Right lobe of liver (tissue), 6 donors: Measurements from ENCODE around the gene SERTAD4. TPM values are rescaled to one million over a fixed set of nuclear protein-coding genes. Genes with fewer than 3 reads are reported as not detected.

Experiments
- ATAC-seq, 4 donors: fragments of 200-7000 bp; cut with Tn5 transposase; one replicate each; pipeline ENCODE4 v1.9.1; 2020; ENCODE audit warnings: mild to moderate bottlenecking in 4 of 4, moderate library complexity in 4 of 4
- DNase-seq, 3 donors: peaks; one replicate each; pipeline ENCODE4 v3.0.0-alpha.2; 2020
- H3K27ac ChIP-seq, 3 donors: fragments of 200-600 bp; one replicate each; pipeline ENCODE4 v1.8.0; 2022
- H3K27me3 ChIP-seq, 2 donors: fragments of 200-600 bp; one replicate each; pipeline ENCODE4 v1.8.0; 2022
- H3K36me3 ChIP-seq, 4 donors: fragments of 200-600 bp; sonication (generic) in 1 of 4; one replicate each; pipeline versions ENCODE4 v1.5.1 to v1.8.0; 2017 to 2022; ENCODE audit warnings: control low read depth in 1 of 4
- H3K4me1 ChIP-seq, 4 donors: fragments of 200-600 bp; sonication (generic) in 1 of 4; one replicate each; pipeline versions ENCODE4 v1.5.1 to v1.8.0; 2017 to 2022; ENCODE audit warnings: control low read depth in 1 of 4
- H3K4me3 ChIP-seq, 3 donors: fragments of 200-600 bp; one replicate each; pipeline ENCODE4 v1.8.0; 2022
- H3K9me3 ChIP-seq, 4 donors: fragments of 200-600 bp; sonication (generic) in 1 of 4; one replicate each; pipeline versions ENCODE4 v1.5.1 to v1.8.0; 2017 to 2022; ENCODE audit warnings: control low read depth in 1 of 4
- POLR2A ChIP-seq: fragments of 450-650 bp; IDR thresholded peaks from one replicate; pipeline ENCODE4 v1.6.1; 2017; ENCODE audit warnings: antibody characterized with exemption, mild to moderate bottlenecking
- WGBS: methylation state at CpG from one replicate; pipeline ENCODE4 v1.1.6; 2018; ENCODE audit warnings: low coverage, low lambda C conversion rate; ENCODE audit not compliant: insufficient coverage; ENCODE audit errors: missing lambda C conversion rate; 5-methylcytosine and 5-hydroxymethylcytosine counted together
- intact Hi-C, 2 donors: fragments of 100-400 bp; cut with DNase I; formaldehyde crosslinking; loops; one replicate each; pipeline versions ENCODE4 v1.11.2 to v1.14.1; 2022
- total RNA-seq, 6 experiments: library from RNA; depleted of rRNA in 2 of 6; stranded (reverse); fragments of >200 nt in 2 of 6; fragmentation: NEBNext Ultra II Directional in 3 of 6; extraction: Animal tissue kit (Norgen Biotek cat#: 25700) in 3 of 6; gene quantifications; one replicate each; pipeline versions ENCODE4 v1.1.0 to v1.2.4, GENCODE V29; 2016 to 2023
- TF ChIP-seq, protein P1 (sequence below), 4 donors: fragments of 200-600 bp in 3 of 4; fragments of 450-650 bp in 1 of 4; IDR thresholded peaks; one replicate each; pipeline versions ENCODE4 v1.5.1 to v1.8.0; 2016 to 2022; ENCODE audit warnings: antibody characterized with exemption in 4 of 4, mild to moderate bottlenecking in 2 of 4
- donor health status: DM: no; HTN: yes; CAD: no.
- donor health status: DM: no; HTN: no; CAD: no.
- donor health status: DM: no; HTN: no; CAD: no.
- donor health status: DM: no; HTN: yes; CAD: no.
- donor health status: DM: no; HTN: yes; CAD: no.

SERTAD4 gene
- total RNA-seq, 6 experiments from 2014 or later: not detected

DNA sequence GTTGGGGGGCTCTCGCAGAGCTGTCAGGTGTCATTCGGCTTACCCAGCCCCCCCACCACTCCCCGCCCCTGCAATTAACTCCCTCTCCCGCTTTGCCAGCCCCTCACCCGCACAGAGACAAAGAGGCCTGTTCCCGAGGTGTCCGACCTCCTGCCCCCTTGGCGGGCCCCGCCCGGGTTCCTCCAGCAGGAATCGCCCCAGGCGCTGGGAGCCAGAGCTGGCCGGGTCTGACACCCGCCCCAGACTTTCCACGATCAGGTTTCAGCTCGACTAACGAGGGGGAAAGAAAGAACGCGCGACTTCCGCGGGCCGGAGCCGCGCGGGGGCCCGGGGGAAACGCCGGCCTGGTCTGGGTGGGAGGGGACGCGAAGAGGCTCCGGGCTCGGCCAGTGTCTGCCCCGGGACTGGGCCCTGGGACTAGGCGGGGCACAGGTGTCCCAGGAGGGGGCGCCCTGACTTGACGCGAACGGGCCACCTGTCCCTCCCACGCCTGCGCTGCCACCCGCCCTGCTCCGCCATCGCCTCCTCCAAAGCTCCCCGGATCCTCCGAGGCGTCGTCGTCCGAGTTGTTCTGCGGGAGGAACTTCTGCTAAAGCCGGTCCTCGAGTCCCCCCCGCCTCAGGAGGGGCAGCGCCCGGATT, 59.8 kb downstream of the SERTAD4 start:
- no peak overlapping the region for H3K27ac ChIP-seq
- intact Hi-C loops: loop anchor here in 1 of 2 donors (10.0 kb wide), 1 partner anchor 158 kb away; no protein-coding TSS in a partner anchor
- peaks cover 0 to 11% (median 0%) of the 10 kb centered on the region in 4 donors for H3K4me1 ChIP-seq
- H3K36me3 ChIP-seq: no peaks in the 10 kb centered on the region
- DNase-seq (peak in 2 of 3 donors; percentile 61 to 63), ATAC-seq (peak; percentile 78 to 94 (median 82))
- TF ChIP-seq POLR2A: no peak
- TF ChIP-seq, protein P1, sequence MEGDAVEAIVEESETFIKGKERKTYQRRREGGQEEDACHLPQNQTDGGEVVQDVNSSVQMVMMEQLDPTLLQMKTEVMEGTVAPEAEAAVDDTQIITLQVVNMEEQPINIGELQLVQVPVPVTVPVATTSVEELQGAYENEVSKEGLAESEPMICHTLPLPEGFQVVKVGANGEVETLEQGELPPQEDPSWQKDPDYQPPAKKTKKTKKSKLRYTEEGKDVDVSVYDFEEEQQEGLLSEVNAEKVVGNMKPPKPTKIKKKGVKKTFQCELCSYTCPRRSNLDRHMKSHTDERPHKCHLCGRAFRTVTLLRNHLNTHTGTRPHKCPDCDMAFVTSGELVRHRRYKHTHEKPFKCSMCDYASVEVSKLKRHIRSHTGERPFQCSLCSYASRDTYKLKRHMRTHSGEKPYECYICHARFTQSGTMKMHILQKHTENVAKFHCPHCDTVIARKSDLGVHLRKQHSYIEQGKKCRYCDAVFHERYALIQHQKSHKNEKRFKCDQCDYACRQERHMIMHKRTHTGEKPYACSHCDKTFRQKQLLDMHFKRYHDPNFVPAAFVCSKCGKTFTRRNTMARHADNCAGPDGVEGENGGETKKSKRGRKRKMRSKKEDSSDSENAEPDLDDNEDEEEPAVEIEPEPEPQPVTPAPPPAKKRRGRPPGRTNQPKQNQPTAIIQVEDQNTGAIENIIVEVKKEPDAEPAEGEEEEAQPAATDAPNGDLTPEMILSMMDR (IDR thresholded peaks at IDR 0.05): peak in 3 of 4 donors; percentile 26 to 42 (median 34)
- peaks cover 0 to 5% of the 10 kb centered on the region in 2 donors for H3K27me3 ChIP-seq
- no peaks in the 10 kb centered on the region for H3K9me3 ChIP-seq
- peak overlapping the region in 2 of 3 donors; percentile 31 to 40 for H3K4me3 ChIP-seq
- 2% methylated on average over 12 of the region's 56 CpGs for WGBS

DNA sequence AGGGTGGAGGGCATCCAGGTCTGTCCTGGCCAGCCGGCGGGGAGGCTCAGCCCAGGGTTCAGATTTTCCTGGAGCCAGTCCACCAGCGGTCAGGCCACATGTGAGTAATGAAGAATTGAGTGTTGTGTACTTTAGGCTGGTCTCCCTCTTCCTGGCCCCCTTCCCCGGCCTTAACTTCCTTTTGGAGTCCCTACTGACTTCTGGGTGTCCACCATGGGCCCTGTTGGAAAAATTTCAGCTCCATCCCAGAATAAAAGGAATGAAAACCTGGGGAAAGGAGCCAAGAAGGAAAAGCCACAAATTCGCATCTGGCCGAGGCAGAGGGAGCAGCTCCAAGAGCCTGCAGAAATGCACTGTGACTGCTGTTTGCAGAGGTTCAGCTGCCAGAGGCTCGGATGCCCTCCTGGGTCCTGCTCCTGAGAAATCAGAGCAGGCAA, 60.6 kb downstream of the SERTAD4 start:
- H3K27me3 ChIP-seq: peaks cover 0 to 5% of the 10 kb centered on the region in 2 donors
- peak in 1 of 4 donors; percentile 17 for ATAC-seq
- TF ChIP-seq POLR2A: no peak
- intact Hi-C loops: loop anchor here in 1 of 2 donors (10.0 kb wide), 1 partner anchor 158 kb away; no protein-coding TSS in a partner anchor
- WGBS: 74% methylated on average over 7 of the region's 7 CpGs
- H3K27ac ChIP-seq: no peak overlapping the region
- peaks cover 0 to 11% (median 0%) of the 10 kb centered on the region in 4 donors for H3K4me1 ChIP-seq
- no peaks in the 10 kb centered on the region for H3K36me3 ChIP-seq
- H3K9me3 ChIP-seq: no peaks in the 10 kb centered on the region
- no peak overlapping the region for H3K4me3 ChIP-seq
- DNase-seq: no peak

DNA sequence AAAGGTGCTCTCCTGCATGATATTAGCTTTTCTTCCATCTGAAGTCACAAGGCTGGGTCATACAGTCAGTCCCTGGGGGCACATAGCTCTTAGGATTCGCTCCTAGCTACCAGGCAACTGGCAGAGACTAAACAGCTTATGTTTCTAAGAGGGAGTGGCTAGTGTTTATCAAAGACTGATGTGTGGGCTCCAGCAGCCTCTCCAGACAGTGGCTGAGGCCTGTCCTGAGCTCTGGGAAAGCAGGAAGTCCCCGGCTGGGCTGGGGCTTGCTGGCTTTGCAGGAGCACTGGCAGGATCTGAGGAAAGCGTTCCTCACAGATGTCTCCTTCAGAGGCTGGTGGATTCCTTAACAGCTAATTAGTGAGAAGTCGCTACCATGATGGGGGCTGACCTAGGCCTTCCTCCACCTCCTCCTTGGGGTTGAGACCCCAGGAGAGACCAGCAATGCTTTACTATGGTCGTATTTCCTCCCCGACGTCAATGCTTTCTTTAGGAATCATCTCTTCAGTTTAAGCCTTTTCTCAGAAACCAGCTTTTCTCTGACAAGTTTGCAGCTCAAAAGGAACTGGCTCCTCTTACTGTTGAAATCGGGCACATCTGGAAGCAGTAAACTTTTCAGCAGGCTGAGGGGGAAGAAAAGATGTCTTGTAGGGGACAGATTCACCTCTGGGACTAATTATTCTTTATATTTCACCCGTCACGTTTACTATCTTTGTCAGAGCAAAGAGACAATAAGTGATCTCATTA, 62.6 kb downstream of the SERTAD4 start:
- 63% methylated on average over 8 of the region's 10 CpGs for WGBS
- DNase-seq (no peak), ATAC-seq (peak in 2 of 4 donors; percentile 14 to 18)
- TF ChIP-seq, protein P1 (IDR thresholded peaks at IDR 0.05): no peak
- TF ChIP-seq POLR2A: no peak
- Histone ChIP-seq H3K27me3 (peaks cover 0 to 5% of the 10 kb centered on the region in 2 donors), H3K4me1 (peaks cover 0 to 11% (median 0%) of the 10 kb centered on the region in 4 donors), H3K27ac (no peak overlapping the region), H3K4me3 (no peak overlapping the region), H3K9me3 (no peaks in the 10 kb centered on the region), H3K36me3 (no peaks in the 10 kb centered on the region)
- intact Hi-C loops: loop anchor here in 1 of 2 donors (10.0 kb wide), 1 partner anchor 160 kb away; no protein-coding TSS in a partner anchor

Other genes with a start within 250 kb of the SERTAD4 start
- 1 to 10 TPM; 2.2 to 4.1 (median 2.7) TPM for gene HHAT, start 96.1 kb downstream of the SERTAD4 start, total RNA-seq